ENCODE data around the gene GGTA1. TPM values are rescaled to one million over a fixed set of nuclear protein-coding genes. Genes with fewer than 3 reads are reported as not detected.

The GGTA1 gene
- total and polyA plus RNA-seq, 9 of the 15 experiments (the other 6 are each of a cell fraction or from before 2014, with no cell fraction given), result 0.04 to 0.15 TPM; not detected in 7

- TF ChIP-seq ZBTB11 (CRISPR knock-in tag; IDR thresholded peaks at IDR 0.05) (no peak), SIX5 (IDR thresholded peaks at IDR 0.05; ENCODE audit: borderline replicate concordance in 1 of 2, insufficient read depth in 1 of 2, low read depth in 1 of 2, low read length in 2 of 2) (no peak), ZNF77 (CRISPR knock-in tag; IDR thresholded peaks at IDR 0.05) (no peak), BDP1 (IDR thresholded peaks at IDR 0.05; ENCODE audit: insufficient read depth, insufficient read length) (no peak), HDAC6 (IDR thresholded peaks at IDR 0.05; ENCODE audit: low read depth, low read length) (no peak), STAG1 (CRISPR knock-in tag; IDR thresholded peaks at IDR 0.05; ENCODE audit: borderline replicate concordance) (peak; percentile 71; the same call in 1 of the 2 replicates), OTX1 (CRISPR knock-in tag; IDR thresholded peaks at IDR 0.05) (no peak), NCOA6 (IDR thresholded peaks at IDR 0.05) (no peak), NR4A1 (CRISPR knock-in tag; IDR thresholded peaks at IDR 0.05) (no peak), NR4A1 (tag; IDR thresholded peaks at IDR 0.05) (no peak), DLX4 (CRISPR knock-in tag; IDR thresholded peaks at IDR 0.05) (no peak), NCOA1 (IDR thresholded peaks at IDR 0.05; ENCODE audit: low read depth) (no peak), XRCC3 (IDR thresholded peaks at IDR 0.05) (no peak), ZNF407 (IDR thresholded peaks at IDR 0.05; ENCODE audit: low read depth) (no peak), ZNF184 (CRISPR knock-in tag; IDR thresholded peaks at IDR 0.05) (no peak), BCOR (IDR thresholded peaks at IDR 0.05) (no peak), SLC30A9 (CRISPR knock-in tag; IDR thresholded peaks at IDR 0.05) (no peak)
Measured at GRCh38 chr9:121545875-121546423, 46.3 kb upstream of the GGTA1 start (continued).
